ENCODE measurements around the gene CIC. TPM values are rescaled to one million over a fixed set of nuclear protein-coding genes. Genes with fewer than 3 reads are reported as not detected.
A peak's percentile ranks its signal among the peaks of the same experiment; 100 is the strongest.

CIC gene
- total and polyA plus RNA-seq, 2 experiments from 2014 or later = 18.1 to 55.5 TPM

DNA sequence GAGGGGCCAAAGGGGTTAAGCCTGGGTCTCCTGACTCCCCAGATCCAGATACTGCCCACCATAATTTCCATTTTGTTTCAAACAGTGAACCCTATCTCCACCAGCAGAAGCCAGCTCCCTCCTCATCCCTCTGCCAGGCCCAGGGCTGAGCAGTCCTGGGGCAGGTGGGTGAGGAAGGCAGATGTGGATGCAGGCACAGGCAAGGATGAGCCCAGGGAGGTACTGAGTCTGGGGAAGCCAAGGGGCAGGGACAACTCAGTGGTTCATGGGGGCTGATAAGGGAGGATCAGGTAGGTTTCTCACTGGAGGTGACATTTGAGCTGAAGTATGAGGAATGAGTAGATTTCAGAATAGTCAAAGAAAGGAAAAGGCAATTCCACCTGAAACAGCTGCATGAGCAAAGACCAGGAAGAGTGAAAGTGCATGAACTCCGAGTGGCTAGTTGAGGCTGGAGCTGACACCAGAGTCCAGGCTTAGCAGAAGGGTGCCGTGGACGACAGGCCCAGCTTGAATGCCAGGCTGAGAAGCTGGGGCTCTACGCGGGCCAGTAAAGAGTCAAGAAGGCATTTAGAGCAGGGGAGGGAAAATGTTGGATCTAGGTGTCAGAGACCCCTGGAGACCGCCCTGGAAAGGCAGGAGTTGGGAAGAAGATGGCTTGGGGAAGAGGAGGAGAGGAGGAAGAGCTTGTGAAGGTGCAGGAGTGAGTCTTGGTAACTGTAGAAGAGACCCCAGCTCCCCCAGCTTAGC, 10.3 kb downstream of the CIC start:
- Histone ChIP-seq H3K27me3 (no peaks in the 10 kb centered on the region), H3K27ac (peak overlapping the region; percentile 81), H3K9me3 (ENCODE audit: low read depth) (no peaks in the 10 kb centered on the region), H3K4me1 (ENCODE audit: low read depth) (peaks cover 45% of the 10 kb centered on the region), H3K4me3 (peak overlapping the region; percentile 91), H3K36me3 (no peaks in the 10 kb centered on the region)
- no peak for TF ChIP-seq CTCF (IDR thresholded peaks at IDR 0.05; ENCODE audit: low read depth, low read length)
- no peak for DNase-seq (ENCODE audit: low read depth in 1 of 2, low spot score in 1 of 2)

- Histone ChIP-seq H3K27me3 (no peaks in the 10 kb centered on the region), H3K36me3 (no peaks in the 10 kb centered on the region), H3K27ac (peak overlapping the region; percentile 81), H3K4me3 (peak overlapping the region; percentile 91), H3K4me1 (ENCODE audit: low read depth) (peaks cover 48% of the 10 kb centered on the region), H3K9me3 (ENCODE audit: low read depth) (no peaks in the 10 kb centered on the region)
- TF ChIP-seq CTCF (IDR thresholded peaks at IDR 0.05; ENCODE audit: low read depth, low read length) = peak; percentile 89
- peak; percentile 93 to 94 for DNase-seq (ENCODE audit: low read depth in 1 of 2, low spot score in 1 of 2)
These were observed 11.1 kb downstream of the CIC start for GRCh38 chr19:42279902-42280814.

- peak in 1 of 2 donors; percentile 67 for DNase-seq (ENCODE audit: low read depth in 1 of 2, low spot score in 1 of 2)
- H3K9me3 ChIP-seq (ENCODE audit: low read depth) = no peaks in the 10 kb centered on the region
- peak overlapping the region; percentile 91 for H3K4me3 ChIP-seq
- H3K4me1 ChIP-seq (ENCODE audit: low read depth) = peaks cover 52% of the 10 kb centered on the region
- peak overlapping the region; percentile 81 for H3K27ac ChIP-seq
- H3K36me3 ChIP-seq = no peaks in the 10 kb centered on the region
- no peaks in the 10 kb centered on the region for H3K27me3 ChIP-seq
- TF ChIP-seq CTCF (IDR thresholded peaks at IDR 0.05; ENCODE audit: low read depth, low read length) = no peak
These were observed 11.7 kb downstream of the CIC start for GRCh38 chr19:42280815-42281145.

GRCh38 chr19:42281146-42281826, 12.2 kb downstream of the CIC start:
- peak overlapping the region; percentile 81 for H3K27ac ChIP-seq
- no peaks in the 10 kb centered on the region for H3K9me3 ChIP-seq (ENCODE audit: low read depth)
- TF ChIP-seq CTCF (IDR thresholded peaks at IDR 0.05; ENCODE audit: low read depth, low read length) = no peak
- H3K4me3 ChIP-seq = peak overlapping the region; percentile 91
- no peaks in the 10 kb centered on the region for H3K27me3 ChIP-seq
- peak; percentile 30 to 47 for DNase-seq (ENCODE audit: low read depth in 1 of 2, low spot score in 1 of 2)
- H3K4me1 ChIP-seq (ENCODE audit: low read depth) = peaks cover 52% of the 10 kb centered on the region
- no peaks in the 10 kb centered on the region for H3K36me3 ChIP-seq
